ENCODE data around the gene PLEK.

Gene PLEK

DNA sequence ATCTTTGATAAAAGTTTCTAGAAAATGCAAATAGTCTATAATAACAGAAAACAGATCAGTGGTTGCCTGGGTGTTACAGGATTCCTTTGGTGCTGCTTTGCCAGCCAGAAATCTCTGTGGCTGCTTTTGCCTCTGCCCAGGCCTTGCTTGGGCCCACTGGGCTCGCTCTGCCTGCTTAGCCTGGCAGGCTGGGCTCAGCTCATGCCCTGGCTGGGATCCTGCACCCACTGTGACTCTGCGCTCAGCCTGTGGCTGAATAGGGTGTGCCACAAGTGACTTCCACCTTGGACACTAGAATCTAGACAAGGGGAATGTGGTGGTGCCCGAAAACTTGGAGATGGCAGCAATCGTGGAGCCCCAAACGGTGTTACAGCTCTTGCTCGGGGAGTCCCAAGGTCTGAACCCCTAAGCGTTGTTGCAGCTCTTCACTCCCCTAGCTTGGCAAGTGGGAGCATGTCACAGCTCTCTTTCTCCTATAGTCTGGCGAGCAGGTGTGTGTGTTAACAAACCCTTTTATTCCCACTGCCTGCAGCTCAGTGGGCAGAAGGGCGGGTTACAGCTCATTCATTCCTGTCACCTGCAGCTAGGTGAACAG is 51.1 kb downstream of the PLEK start:
- no peak for DNase-seq

DNA sequence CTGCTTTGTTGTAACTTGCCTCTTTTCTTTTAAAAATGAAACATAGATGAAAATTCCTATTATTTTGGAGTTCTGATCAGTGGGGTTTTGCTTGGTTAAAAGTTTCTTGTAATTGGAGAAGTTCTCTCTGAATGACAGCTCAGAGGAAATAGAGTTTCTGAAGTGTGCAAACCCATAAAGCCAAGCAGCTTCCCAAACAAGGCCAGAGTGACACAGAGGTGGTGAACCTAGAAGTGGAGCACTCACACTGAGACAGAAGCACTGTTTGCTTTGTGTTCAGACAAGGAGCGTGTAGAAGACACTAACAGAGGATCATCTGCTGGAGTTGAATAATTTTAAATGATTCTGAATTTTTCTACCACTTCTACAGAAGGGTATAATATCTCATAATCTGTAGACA is 52.8 kb downstream of the PLEK start:
- DNase-seq: no peak

DNA sequence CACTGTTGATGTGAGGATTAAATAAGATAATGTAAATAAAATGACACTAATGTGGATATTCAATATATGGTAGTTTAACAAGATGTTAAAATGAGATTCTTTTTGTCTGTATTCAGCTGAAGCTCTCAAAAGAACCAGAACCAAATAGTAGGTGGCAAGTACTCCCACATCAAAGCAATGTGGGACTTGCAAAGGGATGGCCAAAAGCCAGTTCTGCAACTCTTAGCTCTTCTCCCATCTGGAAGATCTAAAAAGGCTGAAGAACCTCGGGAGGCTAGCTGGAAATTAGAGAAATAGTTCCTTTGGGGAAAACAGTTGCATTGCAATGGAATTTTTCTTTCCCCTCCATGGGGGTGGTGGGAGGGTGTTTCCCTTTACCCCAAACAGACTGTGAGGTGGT is 53.3 kb downstream of the PLEK start:
- no peak for DNase-seq

DNA sequence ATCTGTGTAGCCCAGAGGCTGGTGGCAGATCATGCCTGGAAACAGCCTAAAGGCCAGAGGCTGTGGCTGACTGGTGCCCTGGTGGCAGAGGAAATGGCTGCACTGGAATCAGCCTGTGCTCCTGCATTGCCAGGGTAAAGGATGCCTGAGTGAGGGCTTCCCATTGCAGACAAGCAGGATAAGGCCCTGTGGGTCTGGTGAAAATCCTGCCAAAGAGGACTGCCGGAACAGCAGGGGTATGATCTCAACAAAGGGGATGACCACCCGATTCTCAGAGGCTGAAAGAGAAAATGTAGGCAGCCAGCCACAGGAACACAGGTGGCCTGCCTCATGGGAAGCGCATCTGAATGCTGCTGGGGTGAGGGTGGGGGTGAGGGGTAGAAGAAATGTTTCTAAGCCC is 53.8 kb downstream of the PLEK start:
- no peak for DNase-seq

DNA sequence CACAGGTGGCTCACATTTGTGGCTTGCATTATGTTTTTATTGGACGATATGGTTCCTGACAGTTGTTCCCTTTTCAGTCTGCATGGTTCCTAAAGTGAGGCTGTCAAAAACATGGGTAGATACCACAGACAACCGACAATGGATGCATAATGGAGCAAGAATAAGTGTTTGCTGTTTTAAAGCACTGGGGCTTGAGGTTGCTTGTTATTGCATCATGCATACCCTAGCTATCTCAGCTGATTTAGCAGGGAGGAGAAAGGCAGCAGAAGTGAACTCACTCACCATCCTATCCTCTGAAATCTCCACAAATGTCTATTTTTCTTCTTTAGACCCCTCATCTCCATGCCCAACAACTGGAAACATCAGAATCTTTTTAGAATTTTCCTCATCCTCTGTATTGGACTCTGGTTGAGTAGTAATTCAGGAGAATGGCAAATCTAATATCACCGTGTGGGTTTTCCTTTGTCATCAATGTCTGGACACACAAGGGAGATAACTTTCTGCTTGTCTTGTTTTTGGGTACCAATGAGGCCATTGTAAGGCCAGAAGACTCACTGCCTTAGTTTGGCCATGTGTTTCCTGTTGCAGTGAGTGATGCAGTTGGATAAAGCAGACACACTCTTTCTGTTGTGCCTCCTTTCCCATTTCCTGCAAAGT is 55.3 kb downstream of the PLEK start:
- DNase-seq: no peak

- DNase-seq: peak in 2 of 5 experiments; percentile 31 to 78
These were observed 59.0 kb downstream of the PLEK start for GRCh38 chr2:68423966-68424650.

DNA sequence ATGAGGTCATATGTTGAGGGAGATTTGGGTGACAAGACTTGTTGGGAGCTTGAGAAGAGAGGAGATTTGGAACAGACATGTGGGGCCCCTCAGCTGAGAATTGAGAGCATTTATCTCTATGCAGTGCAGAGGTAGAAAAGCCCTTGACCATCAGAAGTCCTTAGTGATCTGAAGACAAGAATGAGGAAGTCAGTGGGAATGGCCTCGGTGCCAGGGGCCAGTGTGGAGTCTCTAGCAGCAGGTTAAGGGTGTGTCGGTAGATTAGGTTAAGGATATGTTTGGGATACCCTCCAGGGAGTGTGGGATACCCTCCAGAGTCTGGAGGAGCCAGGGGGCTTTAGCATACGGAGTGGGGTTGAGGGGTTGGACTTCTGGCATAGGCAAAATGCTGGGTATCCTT is 60.4 kb downstream of the PLEK start:
- no peak for DNase-seq

DNA sequence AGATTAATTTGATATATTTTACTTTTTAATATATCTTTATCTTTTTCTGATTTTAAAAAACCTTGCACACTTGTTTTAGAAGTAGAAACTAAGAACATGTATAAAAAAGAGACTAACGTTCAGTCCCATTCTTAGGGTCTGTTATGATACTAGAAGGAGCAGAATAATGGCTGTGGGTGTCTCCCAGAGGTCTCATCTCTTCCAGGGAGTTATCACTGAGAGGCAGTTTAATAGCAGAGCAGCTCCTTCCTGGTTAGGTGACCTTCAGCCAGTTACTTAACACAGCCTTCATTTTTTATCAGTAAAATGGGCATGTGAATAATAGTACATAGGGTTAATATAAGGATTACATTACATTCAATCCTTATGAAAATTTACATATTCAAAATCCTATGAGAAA is 61.4 kb downstream of the PLEK start:
- DNase-seq: no peak

- DNase-seq: peak in 2 of 5 experiments; percentile 58 to 82
These were observed 61.9 kb downstream of the PLEK start for GRCh38 chr2:68426848-68427579.

- DNase-seq: no peak
These were observed 63.0 kb downstream of the PLEK start for GRCh38 chr2:68428126-68428525.

DNA sequence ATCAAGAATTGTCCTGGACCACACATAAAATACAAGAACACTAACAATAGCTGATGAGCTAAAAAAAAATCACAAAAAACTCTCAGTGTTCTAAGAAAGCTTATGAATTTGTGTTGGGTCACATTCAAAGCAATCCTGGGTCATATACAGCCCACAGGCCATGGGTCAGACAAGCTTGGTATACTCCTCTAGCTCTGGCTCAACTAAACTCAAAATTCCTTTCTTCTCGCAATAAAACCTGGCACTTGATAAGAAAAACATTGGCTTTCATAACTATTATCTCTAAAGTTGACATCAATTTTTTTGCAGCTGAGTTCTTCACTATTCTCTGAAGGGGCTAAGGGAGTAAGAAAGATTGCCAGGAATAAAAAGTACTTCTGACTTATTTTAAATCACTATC is 63.7 kb downstream of the PLEK start:
- no peak for DNase-seq

DNA sequence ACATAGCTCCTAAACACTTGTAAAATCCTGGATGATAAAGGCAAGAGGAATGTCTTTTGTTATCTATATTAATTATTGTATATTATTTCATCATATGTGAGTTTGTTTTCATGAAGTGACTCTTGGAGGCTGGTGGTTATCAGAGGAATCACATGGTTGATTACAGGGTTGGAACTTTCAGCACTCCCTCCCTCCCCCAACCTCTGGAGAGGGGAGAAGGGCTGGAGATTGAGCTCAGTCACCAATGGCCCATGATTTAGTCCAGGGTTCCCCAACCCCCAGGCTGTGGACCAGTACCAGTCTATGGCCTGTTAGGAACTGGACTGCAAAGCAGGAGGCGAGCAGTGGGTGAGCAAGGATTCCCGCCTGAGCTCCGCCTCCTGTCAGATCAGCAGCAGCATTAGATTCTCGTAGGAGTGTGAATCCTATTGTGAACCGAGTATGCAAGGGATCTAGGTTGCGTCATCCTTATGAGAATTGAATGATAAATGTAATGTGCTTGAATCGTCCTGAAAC is 64.3 kb downstream of the PLEK start:
- DNase-seq: no peak

GRCh38 chr2:68431316-68431972 is 66.4 kb downstream of the PLEK start:
- no peak for DNase-seq

DNA sequence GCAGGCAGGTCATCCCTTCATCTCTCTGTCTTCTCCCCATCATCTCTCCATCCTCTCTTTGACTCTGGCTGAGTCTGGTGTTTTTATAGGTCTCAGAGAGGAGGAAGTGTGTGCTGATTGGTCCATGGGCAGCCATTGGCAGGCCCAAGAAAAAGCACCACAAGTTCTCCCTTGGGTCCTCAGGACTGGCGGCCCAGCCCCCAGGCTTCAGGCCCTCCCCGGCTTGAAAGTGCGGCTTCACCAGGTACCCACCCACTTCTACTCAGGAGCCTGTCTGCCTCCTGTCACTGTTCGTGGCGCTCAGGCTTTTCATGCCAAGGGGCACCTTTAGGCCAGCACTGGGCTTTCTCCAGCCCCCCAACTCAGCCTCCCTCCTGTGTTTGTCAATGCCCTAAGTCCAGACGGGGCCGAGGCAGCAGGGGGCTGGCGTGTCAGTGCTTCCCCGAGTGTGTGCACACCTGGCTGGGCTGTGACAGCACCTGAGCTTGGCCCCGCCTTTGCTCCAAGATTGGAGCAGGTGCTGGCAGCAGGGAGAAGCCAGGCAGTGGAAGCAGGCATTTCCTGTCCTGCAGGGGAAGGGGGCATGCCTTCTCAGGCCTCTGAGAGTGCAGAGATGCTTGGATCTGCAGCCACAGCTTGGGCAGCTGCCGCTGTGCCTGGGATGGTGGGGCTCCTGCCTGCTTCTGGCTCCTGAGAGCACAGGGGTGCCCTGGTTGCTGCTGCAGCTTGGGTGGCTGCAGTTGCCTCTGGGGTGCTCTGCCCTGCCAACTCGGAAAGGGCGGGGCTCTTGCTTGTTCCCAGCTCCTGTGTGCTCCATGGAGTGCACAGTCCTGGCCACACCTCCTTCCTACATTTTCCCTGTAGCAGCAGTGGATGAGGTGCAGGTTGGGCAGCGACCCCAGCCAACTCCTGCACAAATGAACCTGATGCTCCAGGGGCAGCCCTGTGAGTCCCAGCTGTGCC is 67.9 kb downstream of the PLEK start:
- no peak for DNase-seq

- DNase-seq: no peak
These were observed 69.9 kb downstream of the PLEK start for GRCh38 chr2:68434981-68435380.

DNA sequence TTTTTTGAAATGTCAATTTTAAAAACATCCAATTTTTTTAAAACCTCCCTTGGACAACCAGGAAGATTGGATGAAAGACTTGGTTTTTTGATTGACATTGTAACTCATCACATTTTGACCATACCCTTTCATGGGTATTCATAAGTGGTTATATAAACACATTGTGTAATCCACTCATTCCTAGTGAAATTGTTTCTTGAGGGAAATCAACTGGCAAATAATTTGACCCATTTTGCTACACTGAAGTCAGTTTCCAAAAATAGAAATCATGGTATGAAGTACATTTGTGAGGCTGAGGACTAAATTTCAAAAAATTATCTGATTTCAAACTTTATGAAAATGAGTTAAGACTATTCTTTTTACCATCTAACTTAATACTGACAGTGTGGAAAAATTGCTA is 70.5 kb downstream of the PLEK start:
- no peak for DNase-seq

DNA sequence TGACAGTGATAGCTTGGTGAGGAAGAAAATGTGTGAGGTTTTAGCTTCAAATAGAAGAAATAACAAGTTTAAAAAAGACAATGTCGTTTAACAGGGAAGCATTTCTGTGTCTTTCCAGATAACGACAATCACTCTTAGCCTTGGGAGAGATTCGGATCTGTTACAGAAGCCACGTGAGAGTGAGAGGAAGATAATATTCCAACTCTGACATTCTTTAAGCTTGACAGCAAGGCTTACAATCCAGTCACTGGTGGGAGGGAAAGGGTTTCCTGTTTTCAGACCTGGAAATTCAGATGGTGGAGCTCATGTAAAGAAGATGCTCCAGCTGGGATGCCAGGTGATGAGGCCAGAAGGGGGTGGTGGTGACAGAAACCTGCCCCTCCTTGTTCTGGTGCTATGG is 71.2 kb downstream of the PLEK start:
- DNase-seq: no peak

DNA sequence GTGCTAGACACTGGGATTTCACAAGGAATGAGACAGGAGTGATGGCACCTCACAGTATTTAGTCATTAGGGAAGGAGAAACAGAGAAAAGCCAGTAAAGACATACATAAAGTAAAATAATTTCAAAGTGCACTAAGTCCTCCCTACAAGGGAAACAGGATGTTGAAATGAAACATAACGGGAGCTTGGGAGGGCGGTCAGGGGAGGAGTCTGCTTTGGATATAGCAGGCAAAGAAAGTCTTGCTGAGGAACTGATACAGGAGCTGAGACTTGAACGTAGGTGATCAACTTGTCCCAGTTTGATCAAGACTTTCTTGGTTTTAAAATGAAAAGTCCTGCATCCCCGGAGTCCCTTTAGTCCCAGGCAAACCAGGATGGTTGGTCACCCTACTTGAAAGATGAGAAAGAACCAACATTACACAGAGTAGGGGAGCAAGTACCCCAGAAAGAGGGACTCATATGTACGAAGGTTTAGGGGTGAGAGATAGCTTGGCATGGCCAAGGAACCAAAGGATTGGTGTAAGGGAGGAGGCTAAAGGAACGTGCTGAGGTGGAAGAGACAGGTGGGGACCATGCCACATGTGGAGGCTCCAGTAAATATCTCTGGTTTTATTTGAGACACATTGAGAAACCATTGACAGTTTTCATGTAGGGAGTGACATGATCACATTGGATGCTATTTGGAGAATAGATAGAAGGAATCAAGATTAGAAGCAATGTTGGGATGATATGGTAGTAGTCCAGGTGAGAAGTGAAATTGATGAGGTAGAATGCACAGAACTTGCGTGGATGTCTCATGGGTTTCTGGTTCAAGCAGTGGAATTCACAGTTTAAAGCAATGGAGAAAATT is 73.6 kb downstream of the PLEK start:
- DNase-seq: no peak

DNA sequence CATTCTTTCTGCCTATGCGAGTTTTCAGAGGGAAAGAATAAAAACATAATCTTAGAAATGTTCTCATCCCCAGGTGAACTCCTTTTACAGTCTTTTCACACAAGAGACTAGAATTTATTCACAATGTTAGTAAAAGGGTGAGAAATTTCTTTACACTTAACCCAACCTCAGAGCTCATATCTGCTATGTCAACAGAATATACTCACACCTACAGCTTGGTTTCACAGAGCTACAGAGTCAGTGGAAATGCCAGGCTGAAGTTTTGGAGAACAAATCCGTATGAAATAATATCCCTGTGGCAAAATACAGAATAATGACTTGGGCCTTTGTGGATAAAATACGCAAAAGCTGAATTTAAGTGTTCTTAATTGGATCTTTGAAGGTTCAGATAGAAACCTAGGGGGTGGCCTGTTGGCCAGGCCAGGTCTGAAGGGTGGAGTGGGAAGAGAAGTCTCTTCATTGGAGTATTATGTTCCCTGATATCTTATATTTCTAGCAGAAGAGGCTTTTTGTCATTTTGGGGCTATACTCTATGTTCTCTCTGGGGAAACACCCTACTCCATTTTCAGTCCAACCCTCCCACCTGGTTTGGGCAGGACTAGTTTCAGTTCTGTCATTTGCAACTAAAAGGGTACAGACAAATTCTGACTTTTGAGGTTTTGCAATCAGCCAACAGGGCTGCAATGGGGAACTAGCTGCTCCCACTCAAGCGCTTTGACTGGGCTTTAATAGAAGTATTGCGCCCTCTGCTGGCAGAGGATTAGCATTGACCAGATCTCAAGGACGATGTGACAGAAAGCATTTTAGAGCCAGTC is 76.3 kb downstream of the PLEK start:
- DNase-seq: peak; percentile 42 to 92 (median 72)

- DNase-seq: no peak
These were observed 76.9 kb downstream of the PLEK start for GRCh38 chr2:68441994-68442322.

Measured in T-helper 2 cell (primary cell).